Naive thymus-derived CD4-positive, alpha-beta T cell (primary cell): ENCODE data around the gene TRIM10. TPM values are rescaled to one million over a fixed set of nuclear protein-coding genes. Genes with fewer than 3 reads are reported as not detected.

Experiments
- ATAC-seq: fragments of 150-1000 bp; cut with Tn5 transposase; 2 replicates; pipeline ENCODE4 v1.10.0; 2021; ENCODE audit warnings: mild to moderate bottlenecking, moderate library complexity
- CTCF ChIA-PET: fragments of 350-600 bp; sonication (Branson Sonifier 250); formaldehyde crosslinking; loops from one replicate; lab custom pipeline; 2021; ENCODE audit warnings: antibody characterized with exemption; lab: Charles Lee
- POLR2A ChIA-PET: fragments of 350-600 bp; sonication (Branson Sonifier 250); formaldehyde crosslinking; loops from one replicate; lab custom pipeline; 2021; ENCODE audit warnings: antibody characterized with exemption, inconsistent platforms; lab: Charles Lee
- DNase-seq, 9 donors: peaks; one replicate each; pipeline versions ENCODE4 v3.0.0 to v3.0.0-alpha.2; 2020 to 2022; ENCODE audit warnings: mixed read lengths in 1 of 9
- H3K27ac ChIP-seq: one replicate; pipeline ENCODE4 v1.7.0; 2013; ENCODE audit warnings: mild to moderate bottlenecking, low read depth, low read length, moderate library complexity
- H3K27me3 ChIP-seq, 2 donors: one replicate each; pipeline ENCODE4 v1.7.0; 2013; ENCODE audit warnings: low read length in 2 of 2, mild to moderate bottlenecking in 2 of 2, moderate library complexity in 2 of 2; ENCODE audit not compliant: control insufficient read depth in 2 of 2, insufficient read depth in 2 of 2
- H3K36me3 ChIP-seq, 3 experiments: 1 replicate in 2 of 3; 2 replicates in 1 of 3; pipeline ENCODE4 v1.7.0; 2013; ENCODE audit warnings: low read length in 3 of 3, mild to moderate bottlenecking in 3 of 3, moderate library complexity in 1 of 3; ENCODE audit not compliant: insufficient read depth in 3 of 3, control insufficient read depth in 2 of 3
- H3K4me1 ChIP-seq, 2 donors: one replicate each; pipeline ENCODE4 v1.7.0; 2013; ENCODE audit warnings: low read length in 2 of 2, mild to moderate bottlenecking in 2 of 2, moderate library complexity in 1 of 2; ENCODE audit not compliant: control insufficient read depth in 2 of 2, insufficient read depth in 2 of 2
- H3K4me3 ChIP-seq: 2 replicates; pipeline ENCODE4 v1.7.0; 2013; ENCODE audit warnings: mild to moderate bottlenecking, low read length
- H3K9me3 ChIP-seq, 3 experiments: 1 replicate in 2 of 3; 2 replicates in 1 of 3; pipeline ENCODE4 v1.7.0; 2013; ENCODE audit warnings: low read length in 3 of 3; ENCODE audit not compliant: control insufficient read depth in 2 of 3
- H3K27ac Mint-ChIP-seq, 9 donors: one replicate each; pipeline ENCODE4 v1.8.0; 2020 to 2022; ENCODE audit warnings: mixed read lengths in 9 of 9, mild to moderate bottlenecking in 8 of 9, moderate library complexity in 5 of 9, inconsistent platforms in 2 of 9
- H3K27me3 Mint-ChIP-seq, 5 donors: one replicate each; pipeline ENCODE4 v1.8.0; 2021 to 2022; ENCODE audit warnings: mixed read lengths in 5 of 5, mild to moderate bottlenecking in 1 of 5
- H3K36me3 Mint-ChIP-seq, 5 donors: one replicate each; pipeline ENCODE4 v1.8.0; 2020 to 2022; ENCODE audit warnings: mixed read lengths in 5 of 5, mild to moderate bottlenecking in 3 of 5, inconsistent platforms in 1 of 5
- H3K4me1 Mint-ChIP-seq, 7 donors: one replicate each; pipeline ENCODE4 v1.8.0; 2020 to 2022; ENCODE audit warnings: mixed read lengths in 7 of 7, mild to moderate bottlenecking in 3 of 7, inconsistent platforms in 1 of 7
- H3K4me3 Mint-ChIP-seq, 10 donors: one replicate each; pipeline ENCODE4 v1.8.0; 2020 to 2022; ENCODE audit warnings: mild to moderate bottlenecking in 10 of 10, mixed read lengths in 10 of 10, moderate library complexity in 6 of 10, inconsistent platforms in 2 of 10
- H3K9me3 Mint-ChIP-seq, 11 donors: one replicate each; pipeline ENCODE4 v1.8.0; 2020 to 2022; ENCODE audit warnings: mixed read lengths in 11 of 11, mild to moderate bottlenecking in 4 of 11, inconsistent platforms in 1 of 11, moderate library complexity in 1 of 11
- intact Hi-C, 2 donors: fragments of 100-400 bp; cut with micrococcal nuclease; formaldehyde crosslinking; loops; one replicate each; pipeline ENCODE4 v1.15.1; 2023
- polyA plus RNA-seq, 2 donors: library from polyadenylated mRNA; unstranded; fragments of 300-500 nt; fragmentation: Illumina TruSeq; gene quantifications; one replicate each; pipeline ENCODE4 v1.2.3, GENCODE V29; 2021
- total RNA-seq, 6 experiments: library from RNA in 5 of 6; stranded (reverse) in 5 of 6; gene quantifications; 1 replicate in 5 of 6; 2 replicates in 1 of 6; pipeline ENCODE4 v1.2.3 and lab custom pipeline; 2021 to 2026

The TRIM10 gene
- total and polyA plus RNA-seq, 7 experiments from 2014 or later, result 0.12 TPM; not detected in 6

GRCh38 chr6:30160008-30160784, 815 bp downstream of the TRIM10 start:
- H3K27ac ChIP-seq, result no peak overlapping the region
- no peaks in the 10 kb centered on the region for H3K27me3 ChIP-seq
- H3K4me3 ChIP-seq, result no peak overlapping the region
- intact Hi-C loops, result no loop called here
- no peaks in the 10 kb centered on the region for H3K36me3 Mint-ChIP-seq
- DNase-seq, result no peak
- H3K27ac Mint-ChIP-seq, result no peak overlapping the region
- POLR2A ChIA-PET, result no interaction called here
- H3K9me3 ChIP-seq, result no peaks in the 10 kb centered on the region
- peaks cover 2 to 44% (median 12%) of the 10 kb centered on the region in 7 donors for H3K4me1 Mint-ChIP-seq
- CTCF ChIA-PET, result no interaction called here
- H3K4me1 ChIP-seq, result no peaks in the 10 kb centered on the region
- peaks cover 1 to 18% (median 13%) of the 10 kb centered on the region in 5 donors for H3K27me3 Mint-ChIP-seq
- no peaks in the 10 kb centered on the region for H3K36me3 ChIP-seq
- no peak overlapping the region for H3K4me3 Mint-ChIP-seq
- ATAC-seq, result no peak
- H3K9me3 Mint-ChIP-seq, result no peaks in the 10 kb centered on the region

GRCh38 chr6:30158475-30159040, 2.5 kb downstream of the TRIM10 start:
- no peak for DNase-seq
- Mint-ChIP-seq H3K27me3 (peaks cover 3 to 29% (median 19%) of the 10 kb centered on the region in 5 donors), H3K4me1 (peaks cover 2 to 33% (median 12%) of the 10 kb centered on the region in 7 donors), H3K36me3 (no peaks in the 10 kb centered on the region), H3K27ac (no peak overlapping the region), H3K4me3 (no peak overlapping the region), H3K9me3 (no peaks in the 10 kb centered on the region)
- ChIA-PET POLR2A (no interaction called here), CTCF (no interaction called here)
- no peaks in the 10 kb centered on the region for H3K4me1 ChIP-seq
- H3K4me3 ChIP-seq, result no peak overlapping the region
- H3K36me3 ChIP-seq, result no peaks in the 10 kb centered on the region
- H3K27ac ChIP-seq, result no peak overlapping the region
- no peaks in the 10 kb centered on the region for H3K27me3 ChIP-seq
- intact Hi-C loops, result no loop called here
- no peak for ATAC-seq
- H3K9me3 ChIP-seq, result no peaks in the 10 kb centered on the region

GRCh38 chr6:30157999-30158398, 3.0 kb downstream of the TRIM10 start:
- Mint-ChIP-seq H3K27me3 (peaks cover 6 to 35% (median 19%) of the 10 kb centered on the region in 5 donors), H3K36me3 (no peaks in the 10 kb centered on the region), H3K9me3 (no peaks in the 10 kb centered on the region), H3K27ac (no peak overlapping the region), H3K4me1 (peaks cover 2 to 30% (median 6%) of the 10 kb centered on the region in 7 donors), H3K4me3 (no peak overlapping the region)
- no peak overlapping the region for H3K27ac ChIP-seq
- DNase-seq (no peak), ATAC-seq (no peak)
- H3K4me1 ChIP-seq, result no peaks in the 10 kb centered on the region
- H3K9me3 ChIP-seq, result no peaks in the 10 kb centered on the region
- no peak overlapping the region for H3K4me3 ChIP-seq
- no peaks in the 10 kb centered on the region for H3K27me3 ChIP-seq
- H3K36me3 ChIP-seq, result no peaks in the 10 kb centered on the region
- ChIA-PET POLR2A (no interaction called here), CTCF (no interaction called here)
- intact Hi-C loops, result no loop called here

DNA sequence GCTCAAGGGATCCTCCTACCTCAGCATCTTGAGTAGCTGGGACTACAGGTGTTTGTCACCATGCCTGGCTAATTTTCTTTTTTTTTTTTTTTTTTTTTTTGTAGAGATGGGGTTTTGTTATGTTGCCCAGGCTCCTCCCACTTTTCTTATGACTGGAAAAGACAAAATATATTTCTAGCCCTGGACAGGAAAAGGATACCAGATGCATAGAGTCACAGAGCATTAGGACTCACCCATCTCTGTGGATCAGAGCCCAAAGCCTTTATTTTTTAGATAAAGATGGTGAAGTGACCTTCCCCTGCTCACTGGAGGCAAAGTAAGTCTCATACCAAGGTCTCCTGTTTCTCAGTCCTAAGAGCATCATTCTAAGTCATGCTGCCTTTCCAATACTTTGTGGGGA, 3.4 kb downstream of the TRIM10 start:
- Mint-ChIP-seq H3K27ac (no peak overlapping the region), H3K27me3 (peaks cover 6 to 36% (median 19%) of the 10 kb centered on the region in 5 donors), H3K4me1 (peaks cover 0 to 30% (median 5%) of the 10 kb centered on the region in 7 donors), H3K36me3 (no peaks in the 10 kb centered on the region), H3K4me3 (no peak overlapping the region), H3K9me3 (no peaks in the 10 kb centered on the region)
- intact Hi-C loops, result no loop called here
- Histone ChIP-seq H3K9me3 (no peaks in the 10 kb centered on the region), H3K36me3 (no peaks in the 10 kb centered on the region), H3K27ac (no peak overlapping the region), H3K27me3 (no peaks in the 10 kb centered on the region), H3K4me3 (no peak overlapping the region), H3K4me1 (no peaks in the 10 kb centered on the region)
- ATAC-seq (no peak), DNase-seq (no peak)
- ChIA-PET POLR2A (no interaction called here), CTCF (interaction anchor here (0.7 kb wide), 1 partner anchor 113 kb away, joined by 4 read pairs; no protein-coding TSS in a partner anchor)

GRCh38 chr6:30156774-30157173, 4.2 kb downstream of the TRIM10 start:
- peaks cover 0 to 25% (median 0%) of the 10 kb centered on the region in 7 donors for H3K4me1 Mint-ChIP-seq
- no peaks in the 10 kb centered on the region for H3K9me3 Mint-ChIP-seq
- H3K27me3 Mint-ChIP-seq, result peaks cover 6 to 36% (median 19%) of the 10 kb centered on the region in 5 donors
- Histone ChIP-seq H3K9me3 (no peaks in the 10 kb centered on the region), H3K27ac (no peak overlapping the region), H3K27me3 (no peaks in the 10 kb centered on the region), H3K4me1 (no peaks in the 10 kb centered on the region), H3K36me3 (no peaks in the 10 kb centered on the region), H3K4me3 (no peak overlapping the region)
- no peak overlapping the region for H3K27ac Mint-ChIP-seq
- CTCF ChIA-PET, result interaction anchor here (0.7 kb wide), 1 partner anchor 113 kb away, joined by 4 read pairs; no protein-coding TSS in a partner anchor
- POLR2A ChIA-PET, result no interaction called here
- ATAC-seq (no peak), DNase-seq (no peak)
- intact Hi-C loops, result no loop called here
- H3K36me3 Mint-ChIP-seq, result no peaks in the 10 kb centered on the region
- no peak overlapping the region for H3K4me3 Mint-ChIP-seq

GRCh38 chr6:30156262-30156599, 4.8 kb downstream of the TRIM10 start:
- H3K4me1 Mint-ChIP-seq, result peaks cover 0 to 27% (median 4%) of the 10 kb centered on the region in 7 donors
- H3K4me1 ChIP-seq, result no peaks in the 10 kb centered on the region
- H3K27ac ChIP-seq, result no peak overlapping the region
- ATAC-seq, result no peak
- H3K36me3 Mint-ChIP-seq, result no peaks in the 10 kb centered on the region
- H3K9me3 Mint-ChIP-seq, result no peaks in the 10 kb centered on the region
- CTCF ChIA-PET, result no interaction called here
- no peak for DNase-seq
- POLR2A ChIA-PET, result no interaction called here
- H3K36me3 ChIP-seq, result no peaks in the 10 kb centered on the region
- intact Hi-C loops, result no loop called here
- H3K27ac Mint-ChIP-seq, result no peak overlapping the region
- no peaks in the 10 kb centered on the region for H3K9me3 ChIP-seq
- no peaks in the 10 kb centered on the region for H3K27me3 ChIP-seq
- peaks cover 9 to 36% (median 19%) of the 10 kb centered on the region in 5 donors for H3K27me3 Mint-ChIP-seq
- H3K4me3 ChIP-seq, result no peak overlapping the region
- H3K4me3 Mint-ChIP-seq, result no peak overlapping the region
